Measurements from ENCODE around the gene CMTM5.
"Not testable (repeated sequence)": the region's sequence is repeated elsewhere in the genome, so short reads cannot be mapped to it uniquely, and the experiment has no call there.

The CMTM5 gene

GRCh38 chr14:23400496-23401149 is 23.8 kb downstream of the CMTM5 start:
- DNase-seq: not testable (repeated sequence)

- no peak for DNase-seq
Observed at GRCh38 chr14:23401291-23401690, 24.4 kb downstream of the CMTM5 start.

GRCh38 chr14:23402296-23403138 is 25.7 kb downstream of the CMTM5 start:
- no peak for DNase-seq

GRCh38 chr14:23403139-23403438 is 26.2 kb downstream of the CMTM5 start:
- no peak for DNase-seq

GRCh38 chr14:23403908-23404307 is 27.1 kb downstream of the CMTM5 start:
- DNase-seq: no peak

- DNase-seq: no peak
Observed at GRCh38 chr14:23404331-23404900, 27.6 kb downstream of the CMTM5 start.

GRCh38 chr14:23405096-23405495 is 28.2 kb downstream of the CMTM5 start:
- DNase-seq: no peak

- DNase-seq: no peak
Observed at GRCh38 chr14:23405516-23406025, 28.7 kb downstream of the CMTM5 start.

GRCh38 chr14:23406244-23406643 is 29.4 kb downstream of the CMTM5 start:
- peak; percentile 43 for DNase-seq

GRCh38 chr14:23406725-23407355 is 30.0 kb downstream of the CMTM5 start:
- no peak for DNase-seq

- no peak for DNase-seq
Observed at GRCh38 chr14:23407516-23408306, 30.9 kb downstream of the CMTM5 start, which contains the start of gene MYH6. MYH6 (minus strand) TSS chr14:23408273; CDS start chr14:23407223, 1,050 bp downstream.

GRCh38 chr14:23408307-23408630 is 31.4 kb downstream of the CMTM5 start:
- DNase-seq: no peak

GRCh38 chr14:23409475-23409874 is 32.6 kb downstream of the CMTM5 start:
- DNase-seq: no peak

- no peak for DNase-seq
Observed at GRCh38 chr14:23409966-23410635, 33.3 kb downstream of the CMTM5 start.

- DNase-seq: no peak
Observed at GRCh38 chr14:23411563-23412525, 35.0 kb downstream of the CMTM5 start.

GRCh38 chr14:23413681-23414080 is 36.8 kb downstream of the CMTM5 start:
- no peak for DNase-seq

GRCh38 chr14:23414254-23414653 is 37.4 kb downstream of the CMTM5 start:
- DNase-seq: no peak

- no peak for DNase-seq
Observed at GRCh38 chr14:23414906-23415820, 38.3 kb downstream of the CMTM5 start.
